H9 (cell line): ENCODE results near the gene SULT1E1. TPM values are rescaled to one million over a fixed set of nuclear protein-coding genes. Genes with fewer than 3 reads are reported as not detected.

Source experiments
- DNase-seq: peaks from one replicate; pipeline ENCODE4 v3.0.0-alpha.2; 2017
- H2AFZ ChIP-seq: one replicate; pipeline ENCODE4 v1.6.1; 2013; ENCODE audit warnings: mild to moderate bottlenecking, low read length, control low read depth, moderate library complexity
- H2AK5ac ChIP-seq: 2 replicates; pipeline ENCODE4 v1.6.1; 2013; ENCODE audit warnings: low read length, control low read depth, mixed read lengths; ENCODE audit not compliant: insufficient read length
- H2BK120ac ChIP-seq: one replicate; pipeline ENCODE4 v1.6.1; 2013; ENCODE audit warnings: low read depth, mild to moderate bottlenecking, low read length, control low read depth, inconsistent platforms; ENCODE audit not compliant: poor library complexity, severe bottlenecking
- H2BK12ac ChIP-seq: 2 replicates; pipeline ENCODE4 v1.6.1; 2013; ENCODE audit warnings: low read length, control low read depth, mixed read lengths, low read depth; ENCODE audit not compliant: insufficient read length
- H2BK15ac ChIP-seq: 2 replicates; pipeline ENCODE4 v1.6.1; 2013; ENCODE audit warnings: low read depth, low read length, control low read depth
- H2BK20ac ChIP-seq: one replicate; pipeline ENCODE4 v1.6.1; 2013; ENCODE audit warnings: low read depth, mild to moderate bottlenecking, low read length, control low read depth, inconsistent platforms; ENCODE audit not compliant: poor library complexity, severe bottlenecking
- H2BK5ac ChIP-seq: 2 replicates; pipeline ENCODE4 v1.6.1; 2013; ENCODE audit warnings: low read length, control low read depth, mixed read lengths; ENCODE audit not compliant: insufficient read length
- H3K14ac ChIP-seq: 2 replicates; pipeline ENCODE4 v1.6.1; 2013; ENCODE audit warnings: low read length, control low read depth; ENCODE audit not compliant: insufficient read depth
- H3K18ac ChIP-seq: 2 replicates; pipeline ENCODE4 v1.6.1; 2013; ENCODE audit warnings: low read depth, mild to moderate bottlenecking, mixed read lengths, low read length, control low read depth; ENCODE audit not compliant: insufficient read length
- H3K23ac ChIP-seq: 2 replicates; pipeline ENCODE4 v1.6.1; 2013; ENCODE audit warnings: low read length, control low read depth, mixed read lengths, low read depth; ENCODE audit not compliant: insufficient read length
- H3K23me2 ChIP-seq: 2 replicates; pipeline ENCODE4 v1.6.1; 2013; ENCODE audit warnings: low read depth, mild to moderate bottlenecking, mixed read lengths, low read length, control low read depth; ENCODE audit not compliant: insufficient read length, poor library complexity, severe bottlenecking
- H3K27ac ChIP-seq: 2 replicates; pipeline ENCODE4 v1.5.1; 2013; ENCODE audit warnings: low read length, control low read depth, mixed read lengths, low read depth; ENCODE audit not compliant: insufficient read length
- H3K27me3 ChIP-seq: 2 replicates; pipeline ENCODE4 v1.6.1; 2013; ENCODE audit warnings: low read length, control low read depth, inconsistent platforms; ENCODE audit not compliant: insufficient read depth
- H3K4ac ChIP-seq: 2 replicates; pipeline ENCODE4 v1.6.1; 2013; ENCODE audit warnings: low read depth, mild to moderate bottlenecking, control low read depth, inconsistent platforms, low read length, moderate library complexity
- H3K4me1 ChIP-seq: 2 replicates; pipeline ENCODE4 v1.6.1; 2013; ENCODE audit warnings: low read length, control low read depth, inconsistent platforms; ENCODE audit not compliant: insufficient read depth
- H3K4me2 ChIP-seq: 2 replicates; pipeline ENCODE4 v1.6.1; 2013; ENCODE audit warnings: low read length, control low read depth, mixed read lengths; ENCODE audit not compliant: insufficient read length, insufficient read depth
- H3K56ac ChIP-seq: 2 replicates; pipeline ENCODE4 v1.6.1; 2013; ENCODE audit warnings: low read depth, mild to moderate bottlenecking, mixed read lengths, low read length, control low read depth; ENCODE audit not compliant: insufficient read length
- H3K79me1 ChIP-seq: 2 replicates; pipeline ENCODE4 v1.6.1; 2013; ENCODE audit warnings: low read depth, mild to moderate bottlenecking, moderate library complexity, low read length, control low read depth, inconsistent platforms; ENCODE audit not compliant: insufficient read depth, poor library complexity, severe bottlenecking
- H3K79me2 ChIP-seq: 2 replicates; pipeline ENCODE4 v1.6.1; 2013; ENCODE audit warnings: low read length, control low read depth, inconsistent platforms; ENCODE audit not compliant: insufficient read depth
- H3K9ac ChIP-seq: 2 replicates; pipeline ENCODE4 v1.6.1; 2013; ENCODE audit warnings: low read length, control low read depth, mixed read lengths; ENCODE audit not compliant: insufficient read length; ENCODE audit errors: extremely low read depth
- H3K9me3 ChIP-seq: one replicate; pipeline ENCODE4 v1.6.1; 2013; ENCODE audit warnings: low read depth, low read length, inconsistent platforms; ENCODE audit not compliant: control insufficient read depth
- H3T11ph ChIP-seq: one replicate; pipeline ENCODE4 v1.6.1; 2013; ENCODE audit warnings: mild to moderate bottlenecking, low read length, control low read depth, inconsistent platforms
- H4K20me1 ChIP-seq: one replicate; pipeline ENCODE4 v1.6.1; 2013; ENCODE audit not compliant: control insufficient read depth, insufficient read length, insufficient read depth
- H4K5ac ChIP-seq: 2 replicates; pipeline ENCODE4 v1.6.1; 2013; ENCODE audit warnings: low read depth, mild to moderate bottlenecking, mixed read lengths, low read length, control low read depth; ENCODE audit not compliant: insufficient read length
- H4K8ac ChIP-seq: replicated peaks from 2 replicates; pipeline ENCODE4 v1.6.1; 2013; ENCODE audit warnings: low read length, control low read depth, mixed read lengths, low read depth; ENCODE audit not compliant: insufficient read length
- H4K91ac ChIP-seq: 2 replicates; pipeline ENCODE4 v1.6.1; 2013; ENCODE audit warnings: low read depth, mild to moderate bottlenecking, moderate library complexity, mixed read lengths, low read length, control low read depth; ENCODE audit not compliant: insufficient read length
- H3K27ac Mint-ChIP-seq, 3 experiments: 2 replicates in 2 of 3; 3 replicates in 1 of 3; pipeline ENCODE4 v1.8.0; 2020 to 2021; ENCODE audit warnings: mixed read lengths in 3 of 3, mild to moderate bottlenecking in 1 of 3, moderate library complexity in 1 of 3
- H3K27me3 Mint-ChIP-seq: 2 replicates; pipeline ENCODE4 v1.8.0; 2021; ENCODE audit warnings: low read depth, mild to moderate bottlenecking, moderate library complexity, mixed read lengths
- H3K36me3 Mint-ChIP-seq, 3 experiments: 2 replicates in 2 of 3; 3 replicates in 1 of 3; pipeline ENCODE4 v1.8.0; 2020 to 2021; ENCODE audit warnings: low read depth in 3 of 3, mixed read lengths in 3 of 3; ENCODE audit not compliant: insufficient read depth in 1 of 3
- H3K4me1 Mint-ChIP-seq, 2 experiments: 2 replicates each; pipeline ENCODE4 v1.8.0; 2020; ENCODE audit warnings: mixed read lengths in 2 of 2
- H3K4me3 Mint-ChIP-seq, 2 experiments: 2 replicates in 1 of 2; 3 replicates in 1 of 2; pipeline ENCODE4 v1.8.0; 2020 to 2021; ENCODE audit warnings: mild to moderate bottlenecking in 2 of 2, mixed read lengths in 2 of 2, moderate library complexity in 1 of 2
- H3K9me3 Mint-ChIP-seq, 2 experiments: 2 replicates in 1 of 2; 3 replicates in 1 of 2; pipeline ENCODE4 v1.8.0; 2020; ENCODE audit warnings: mild to moderate bottlenecking in 2 of 2, mixed read lengths in 2 of 2, moderate library complexity in 1 of 2
- WGBS: extraction: QIAGEN DNeasy Blood & Tissue Kit; methylation state at CpG from one replicate; pipeline ENCODE4 v1.1.7; 2013; ENCODE audit warnings: missing lambda C conversion rate, low lambda C conversion rate, mixed read lengths; ENCODE audit not compliant: insufficient read length; ENCODE audit errors: extremely low coverage; 5-methylcytosine and 5-hydroxymethylcytosine counted together
- total RNA-seq: library from RNA; stranded (reverse); gene quantifications from 2 replicates; pipeline ENCODE4 v1.2.1, GENCODE V29; 2021
- TF ChIP-seq, protein P1 (sequence below): fragments of 200-600 bp; sonication (generic); conservative IDR thresholded peaks from 3 replicates; pipeline ENCODE4 v1.8.0; 2021; ENCODE audit warnings: antibody characterized with exemption, mild to moderate bottlenecking

The SULT1E1 gene
- total RNA-seq, 1 experiment from 2014 or later, result not detected

DNA sequence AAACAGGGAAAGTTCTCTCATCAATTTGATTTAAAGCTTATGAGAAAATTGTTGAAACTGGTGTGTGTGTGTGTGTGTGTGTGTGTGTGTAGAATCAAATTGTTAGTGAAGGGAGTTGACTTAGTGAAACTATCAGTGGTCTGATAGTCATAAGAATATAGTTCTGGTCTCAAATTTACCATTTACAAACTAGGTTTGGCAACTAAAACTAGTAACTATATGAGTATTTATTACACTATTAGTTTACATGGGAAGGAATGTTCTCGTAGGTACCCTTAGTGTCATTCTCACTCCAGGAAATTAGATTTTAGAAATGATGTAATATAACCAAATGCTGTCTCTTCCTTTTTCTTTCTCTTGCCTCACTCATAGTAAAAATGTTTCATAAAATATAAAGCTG lies 11.9 kb downstream of the SULT1E1 start:
- no peak overlapping the region for H3K56ac ChIP-seq
- no peaks in the 10 kb centered on the region for H3K9me3 ChIP-seq
- no peak overlapping the region for H2BK20ac ChIP-seq
- no peak overlapping the region for H2AK5ac ChIP-seq
- no peaks in the 10 kb centered on the region for H3K27me3 ChIP-seq
- no peaks in the 10 kb centered on the region for H4K20me1 ChIP-seq
- no peak overlapping the region for H3K18ac ChIP-seq
- H3K23me2 ChIP-seq, result no peaks in the 10 kb centered on the region
- H3K27ac ChIP-seq, result no peak overlapping the region
- H3K79me2 ChIP-seq, result no peaks in the 10 kb centered on the region
- Mint-ChIP-seq H3K9me3 (0 out of 5 replicates have a peak, but pooled peaks cover 0 to 2% of the 10 kb centered on the region in 2 experiments), H3K27me3 (no peaks in the 10 kb centered on the region), H3K4me1 (no peaks in the 10 kb centered on the region), H3K4me3 (no peak overlapping the region), H3K27ac (no peak overlapping the region), H3K36me3 (no peaks in the 10 kb centered on the region)
- no peak overlapping the region for H4K8ac ChIP-seq
- H3K79me1 ChIP-seq, result no peaks in the 10 kb centered on the region
- no peak overlapping the region for H2BK5ac ChIP-seq
- H2AFZ ChIP-seq, result no peak overlapping the region
- H2BK120ac ChIP-seq, result no peak overlapping the region
- no peak overlapping the region for H4K91ac ChIP-seq
- H3K4me1 ChIP-seq, result no peaks in the 10 kb centered on the region
- H3T11ph ChIP-seq, result no peak overlapping the region
- no peak overlapping the region for H3K14ac ChIP-seq
- H3K9ac ChIP-seq, result no peak overlapping the region
- TF ChIP-seq, protein P1, sequence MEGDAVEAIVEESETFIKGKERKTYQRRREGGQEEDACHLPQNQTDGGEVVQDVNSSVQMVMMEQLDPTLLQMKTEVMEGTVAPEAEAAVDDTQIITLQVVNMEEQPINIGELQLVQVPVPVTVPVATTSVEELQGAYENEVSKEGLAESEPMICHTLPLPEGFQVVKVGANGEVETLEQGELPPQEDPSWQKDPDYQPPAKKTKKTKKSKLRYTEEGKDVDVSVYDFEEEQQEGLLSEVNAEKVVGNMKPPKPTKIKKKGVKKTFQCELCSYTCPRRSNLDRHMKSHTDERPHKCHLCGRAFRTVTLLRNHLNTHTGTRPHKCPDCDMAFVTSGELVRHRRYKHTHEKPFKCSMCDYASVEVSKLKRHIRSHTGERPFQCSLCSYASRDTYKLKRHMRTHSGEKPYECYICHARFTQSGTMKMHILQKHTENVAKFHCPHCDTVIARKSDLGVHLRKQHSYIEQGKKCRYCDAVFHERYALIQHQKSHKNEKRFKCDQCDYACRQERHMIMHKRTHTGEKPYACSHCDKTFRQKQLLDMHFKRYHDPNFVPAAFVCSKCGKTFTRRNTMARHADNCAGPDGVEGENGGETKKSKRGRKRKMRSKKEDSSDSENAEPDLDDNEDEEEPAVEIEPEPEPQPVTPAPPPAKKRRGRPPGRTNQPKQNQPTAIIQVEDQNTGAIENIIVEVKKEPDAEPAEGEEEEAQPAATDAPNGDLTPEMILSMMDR, result no peak
- no peak for DNase-seq
- no peak overlapping the region for H3K4ac ChIP-seq
- no peak overlapping the region for H4K5ac ChIP-seq
- H3K23ac ChIP-seq, result no peak overlapping the region
- no CpG with 5 or more reads among the region's 1 CpG for WGBS
- H2BK12ac ChIP-seq, result no peak overlapping the region
- no peak overlapping the region for H3K4me2 ChIP-seq
- no peak overlapping the region for H2BK15ac ChIP-seq
